HepG2 (cell line): ENCODE results near the gene UBE2QL1. TPM values are rescaled to one million over a fixed set of nuclear protein-coding genes. Genes with fewer than 3 reads are reported as not detected.

Experiments
- ATAC-seq: fragments of 200-7000 bp; cut with Tn5 transposase; 3 replicates; pipeline ENCODE4 v1.9.1; 2020; ENCODE audit warnings: mild to moderate bottlenecking, moderate library complexity
- BruUV-seq: library from RNA; stranded (reverse); fragments of 400-500 nt; replicated peaks from 2 replicates; lab custom pipeline; 2021; lab: Mats Ljungman, UMichigan
- CTCF ChIA-PET: fragments of 300-600 bp; formaldehyde crosslinking; extraction: SDS; loops from one replicate; lab custom pipeline; 2021; ENCODE audit warnings: low total read pairs, inconsistent platforms, low intra/inter-chr PET ratio; lab: Yijun Ruan, JAX
- POLR2A ChIA-PET: fragments of 350-600 bp; sonication (Branson Sonifier 250); formaldehyde crosslinking; loops from one replicate; lab custom pipeline; 2020; ENCODE audit warnings: antibody characterized with exemption, inconsistent platforms; lab: Yijun Ruan, JAX
- DNase-seq: peaks from one replicate; pipeline ENCODE4 v3.0.0-alpha.2; 2015; ENCODE audit warnings: low spot score
- FAIRE-seq: peaks from 3 replicates; lab custom pipeline; 2011; peaks lifted over from hg19 to GRCh38; lab: Jason Lieb, UNC
- H2AFZ ChIP-seq: one replicate; pipeline ENCODE4 v1.6.1; 2011; ENCODE audit warnings: low read length, inconsistent platforms
- H3K27ac ChIP-seq: fragments of 300-600 bp; 3 replicates; pipeline ENCODE4 v1.8.0; 2011; ENCODE audit warnings: mixed run types, mild to moderate bottlenecking, mixed read lengths, low read length, inconsistent platforms; ENCODE audit not compliant: insufficient read depth; ENCODE audit errors: extremely low read length
- H3K27me3 ChIP-seq, 2 experiments: fragments of 200-600 bp in 1 of 2; 2 replicates in 1 of 2; 3 replicates in 1 of 2; pipeline versions ENCODE4 v1.6.0 to v1.8.0; 2011; ENCODE audit warnings: low read length in 2 of 2, mild to moderate bottlenecking in 2 of 2, moderate library complexity in 2 of 2, inconsistent platforms in 1 of 2; ENCODE audit not compliant: insufficient read depth in 2 of 2, control insufficient read depth in 1 of 2
- H3K36me3 ChIP-seq, 2 experiments: fragments of 200-600 bp in 1 of 2; replicated peaks in 1 of 2; 2 replicates in 1 of 2; 3 replicates in 1 of 2; pipeline versions ENCODE4 v1.5.1 to v1.8.0; 2011; ENCODE audit warnings: low read length in 2 of 2, inconsistent platforms in 1 of 2; ENCODE audit not compliant: insufficient read depth in 2 of 2, control insufficient read depth in 1 of 2
- H3K4me1 ChIP-seq: 2 replicates; pipeline ENCODE4 v1.5.1; 2012; ENCODE audit warnings: low read length, inconsistent platforms; ENCODE audit not compliant: insufficient read depth
- H3K4me2 ChIP-seq: 2 replicates; pipeline ENCODE4 v1.6.0; 2011; ENCODE audit warnings: low read depth, low read length, inconsistent platforms
- H3K4me3 ChIP-seq, 3 experiments: fragments of 200-600 bp in 1 of 3; sonication (generic), shearing (Covaris generic) in 1 of 3; replicated peaks in 1 of 3; 2 replicates each; pipeline ENCODE4 v1.5.1; 2011 to 2016; ENCODE audit warnings: low read length in 3 of 3, inconsistent platforms in 2 of 3, low read depth in 2 of 3, mild to moderate bottlenecking in 2 of 3, control low read depth in 1 of 3, mixed read lengths in 1 of 3; ENCODE audit not compliant: insufficient read depth in 1 of 3
- H3K79me2 ChIP-seq: one replicate; pipeline ENCODE4 v1.6.1; 2011; ENCODE audit warnings: low read length, inconsistent platforms; ENCODE audit not compliant: insufficient read depth
- H3K9ac ChIP-seq: 2 replicates; pipeline ENCODE4 v1.6.0; 2011; ENCODE audit warnings: mild to moderate bottlenecking, low read depth, low read length, inconsistent platforms; ENCODE audit not compliant: insufficient read depth
- H3K9me3 ChIP-seq: 2 replicates; pipeline ENCODE4 v1.5.1; 2012; ENCODE audit warnings: mild to moderate bottlenecking, low read length
- H4K20me1 ChIP-seq: 2 replicates; pipeline ENCODE4 v1.6.0; 2011; ENCODE audit warnings: inconsistent platforms, mild to moderate bottlenecking, low read length, moderate library complexity; ENCODE audit not compliant: insufficient read depth
- DPF2 ChIP-seq: sonication (generic); formaldehyde crosslinking; IDR thresholded peaks from 2 replicates; pipeline ENCODE4 v1.4.0; 2020; ENCODE audit warnings: mild to moderate bottlenecking, low read depth, missing genetic modification reagents, borderline replicate concordance
- DR1 ChIP-seq: sonication (generic); formaldehyde crosslinking; IDR thresholded peaks from 2 replicates; pipeline ENCODE4 v1.8.0; 2021; ENCODE audit warnings: mild to moderate bottlenecking, missing genetic modification reagents, inconsistent platforms
- MYC ChIP-seq: sonication (generic); formaldehyde crosslinking; IDR thresholded peaks from 2 replicates; pipeline ENCODE4 v1.9.0; 2021; ENCODE audit warnings: missing genetic modification reagents, borderline replicate concordance
- RFX5 ChIP-seq: IDR thresholded peaks from 2 replicates; pipeline ENCODE4 v1.6.1; 2011; ENCODE audit warnings: low read depth, low read length, improper control_type of control experiment
- ZNF788 ChIP-seq: sonication (generic); formaldehyde crosslinking; IDR thresholded peaks from 2 replicates; pipeline ENCODE4 v1.5.0; 2020; ENCODE audit warnings: mild to moderate bottlenecking, missing genetic modification reagents, borderline replicate concordance
- ZNF816 ChIP-seq: sonication (generic); formaldehyde crosslinking; IDR thresholded peaks from 2 replicates; pipeline ENCODE4 v1.8.0; 2022; ENCODE audit warnings: missing genetic modification reagents, mild to moderate bottlenecking, borderline replicate concordance
- ZSCAN25 ChIP-seq: sonication (generic); formaldehyde crosslinking; IDR thresholded peaks from 2 replicates; pipeline ENCODE4 v1.8.0; 2022; ENCODE audit warnings: mild to moderate bottlenecking, missing genetic modification reagents
- WGBS: methylation state at CpG from one replicate; pipeline ENCODE4 v1.1.6; 2017; ENCODE audit warnings: low lambda C conversion rate; 5-methylcytosine and 5-hydroxymethylcytosine counted together
- in situ Hi-C: cut with HindIII; loops from 2 replicates; pipeline ENCODE4 v1.10.0; 2017; ENCODE audit warnings: low pct_unique_long_range_greater_than_20kb; ENCODE audit not compliant: extremely low pct_ligation_motif_present
- intact Hi-C: fragments of 100-400 bp; cut with micrococcal nuclease; formaldehyde crosslinking; loops from one replicate; pipeline ENCODE4 v1.10.0; 2022; ENCODE audit not compliant: unreplicated experiment
- polyA plus RNA-seq, 8 experiments: library from polyadenylated mRNA; depleted of rRNA in 3 of 8; stranded (reverse) in 7 of 8; unstranded in 1 of 8; fragments of >200 nt; fragmentation: Illumina TruSeq in 4 of 8; extraction: Trizol in 4 of 8; gene quantifications; 2 replicates each; pipeline versions ENCODE4 v1.2.1 to v1.2.3, GENCODE V29; 2011 to 2016; ENCODE audit warnings: low read depth in 4 of 8, missing spikeins in 1 of 8, mixed read lengths in 1 of 8; ENCODE audit not compliant: insufficient read depth in 1 of 8
- total RNA-seq, 5 experiments: library from RNA; depleted of rRNA; stranded (reverse); fragments of >200 nt; fragmentation: Illumina TruSeq; extraction: Trizol; gene quantifications; 2 replicates each; pipeline ENCODE4 v1.2.3, GENCODE V29; 2016; ENCODE audit warnings: low read depth in 1 of 5
- TF ChIP-seq, protein P1 (sequence below): sonication (generic); formaldehyde crosslinking; IDR thresholded peaks from 2 replicates; pipeline ENCODE4 v1.5.0; 2020; ENCODE audit warnings: missing genetic modification reagents
- TF ChIP-seq, protein P2 (sequence below): sonication (generic); formaldehyde crosslinking; IDR thresholded peaks from 2 replicates; pipeline ENCODE4 v1.4.0; 2020; ENCODE audit warnings: missing genetic modification reagents, borderline replicate concordance
- TF ChIP-seq, protein P3 (sequence below): sonication (generic); formaldehyde crosslinking; IDR thresholded peaks from 2 replicates; pipeline ENCODE4 v1.4.0; 2020; ENCODE audit warnings: missing genetic modification reagents, borderline replicate concordance

Gene UBE2QL1
- total and polyA plus RNA-seq, 2 of the 13 experiments (the other 11 are each of a cell fraction or from before 2014, with no cell fraction given): not detected

DNA sequence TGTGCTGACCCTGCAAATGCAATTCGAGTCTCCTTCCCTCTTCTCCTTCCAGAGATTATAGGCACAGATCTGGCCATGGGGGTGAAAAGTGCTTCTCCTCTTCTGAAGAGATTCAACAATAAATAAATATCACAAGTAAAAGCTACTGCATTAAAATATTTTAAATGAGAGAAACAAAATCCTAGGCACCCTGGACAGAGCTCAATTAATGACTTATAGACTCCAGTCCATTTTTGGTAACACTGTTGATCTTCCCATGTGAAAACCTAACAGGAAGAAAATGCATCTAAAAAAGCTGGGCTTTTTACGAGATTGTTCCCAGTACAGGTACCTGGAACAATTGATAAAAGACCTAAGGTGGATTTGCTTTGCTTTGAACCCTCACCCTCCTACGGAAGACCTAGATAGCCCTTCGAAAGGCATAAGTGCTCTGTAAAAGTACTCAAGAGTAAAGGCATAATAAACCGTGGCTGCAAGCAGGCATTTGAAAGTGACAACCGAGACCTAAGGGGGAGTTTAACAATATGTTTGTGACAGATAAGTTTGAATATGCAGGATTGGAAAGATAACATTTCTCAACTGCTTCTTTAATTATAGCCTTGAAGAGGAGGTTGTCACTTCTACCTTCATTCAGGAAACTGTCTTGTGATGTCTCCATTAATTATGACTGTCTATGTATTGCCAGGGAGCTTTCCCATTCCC, 41.0 kb upstream of the UBE2QL1 start:
- H3K4me3 ChIP-seq: no peak overlapping the region
- no peaks in the 10 kb centered on the region for H4K20me1 ChIP-seq
- DNase-seq (no peak), ATAC-seq (no peak), FAIRE-seq (no peak)
- no peak overlapping the region for H3K9ac ChIP-seq
- H2AFZ ChIP-seq: no peak overlapping the region
- TF ChIP-seq, protein P1, sequence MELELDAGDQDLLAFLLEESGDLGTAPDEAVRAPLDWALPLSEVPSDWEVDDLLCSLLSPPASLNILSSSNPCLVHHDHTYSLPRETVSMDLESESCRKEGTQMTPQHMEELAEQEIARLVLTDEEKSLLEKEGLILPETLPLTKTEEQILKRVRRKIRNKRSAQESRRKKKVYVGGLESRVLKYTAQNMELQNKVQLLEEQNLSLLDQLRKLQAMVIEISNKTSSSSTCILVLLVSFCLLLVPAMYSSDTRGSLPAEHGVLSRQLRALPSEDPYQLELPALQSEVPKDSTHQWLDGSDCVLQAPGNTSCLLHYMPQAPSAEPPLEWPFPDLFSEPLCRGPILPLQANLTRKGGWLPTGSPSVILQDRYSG (CRISPR knock-in tag): no peak
- TF ChIP-seq ZNF816 (CRISPR knock-in tag): no peak
- no peak for TF ChIP-seq ZNF788 (CRISPR knock-in tag)
- TF ChIP-seq RFX5: no peak
- TF ChIP-seq DPF2: no peak
- TF ChIP-seq ZSCAN25 (CRISPR knock-in tag): no peak
- TF ChIP-seq DR1 (CRISPR knock-in tag): no peak
- no peak for TF ChIP-seq MYC (CRISPR knock-in tag)
- no peak overlapping the region for H3K4me2 ChIP-seq
- peaks cover 2 to 9% of the 10 kb centered on the region in 2 experiments; a peak in 4 of 5 replicates for H3K27me3 ChIP-seq
- in situ Hi-C loops (no loop called here), intact Hi-C loops (no loop called here)
- no TSS peak for BruUV-seq
- H3K9me3 ChIP-seq: no peaks in the 10 kb centered on the region
- ChIA-PET POLR2A (no interaction called here), CTCF (no interaction called here)
- H3K4me1 ChIP-seq: no peaks in the 10 kb centered on the region
- H3K79me2 ChIP-seq: no peaks in the 10 kb centered on the region
- WGBS: 22% methylated on average over 6 of the region's 6 CpGs
- H3K27ac ChIP-seq: no peak overlapping the region
- H3K36me3 ChIP-seq: no peaks in the 10 kb centered on the region

GRCh38 chr5:6408260-6408596, 40.4 kb upstream of the UBE2QL1 start:
- no peak overlapping the region for H3K27ac ChIP-seq
- no peak for FAIRE-seq
- intact Hi-C loops: no loop called here
- CTCF ChIA-PET: no interaction called here
- no peaks in the 10 kb centered on the region for H4K20me1 ChIP-seq
- no peaks in the 10 kb centered on the region for H3K9me3 ChIP-seq
- 2% methylated on average over 5 of the region's 5 CpGs for WGBS
- TF ChIP-seq, protein P2, sequence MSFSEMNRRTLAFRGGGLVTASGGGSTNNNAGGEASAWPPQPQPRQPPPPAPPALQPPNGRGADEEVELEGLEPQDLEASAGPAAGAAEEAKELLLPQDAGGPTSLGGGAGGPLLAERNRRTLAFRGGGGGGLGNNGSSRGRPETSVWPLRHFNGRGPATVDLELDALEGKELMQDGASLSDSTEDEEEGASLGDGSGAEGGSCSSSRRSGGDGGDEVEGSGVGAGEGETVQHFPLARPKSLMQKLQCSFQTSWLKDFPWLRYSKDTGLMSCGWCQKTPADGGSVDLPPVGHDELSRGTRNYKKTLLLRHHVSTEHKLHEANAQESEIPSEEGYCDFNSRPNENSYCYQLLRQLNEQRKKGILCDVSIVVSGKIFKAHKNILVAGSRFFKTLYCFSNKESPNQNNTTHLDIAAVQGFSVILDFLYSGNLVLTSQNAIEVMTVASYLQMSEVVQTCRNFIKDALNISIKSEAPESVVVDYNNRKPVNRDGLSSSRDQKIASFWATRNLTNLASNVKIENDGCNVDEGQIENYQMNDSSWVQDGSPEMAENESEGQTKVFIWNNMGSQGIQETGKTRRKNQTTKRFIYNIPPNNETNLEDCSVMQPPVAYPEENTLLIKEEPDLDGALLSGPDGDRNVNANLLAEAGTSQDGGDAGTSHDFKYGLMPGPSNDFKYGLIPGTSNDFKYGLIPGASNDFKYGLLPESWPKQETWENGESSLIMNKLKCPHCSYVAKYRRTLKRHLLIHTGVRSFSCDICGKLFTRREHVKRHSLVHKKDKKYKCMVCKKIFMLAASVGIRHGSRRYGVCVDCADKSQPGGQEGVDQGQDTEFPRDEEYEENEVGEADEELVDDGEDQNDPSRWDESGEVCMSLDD: no peak
- TF ChIP-seq, protein P3, sequence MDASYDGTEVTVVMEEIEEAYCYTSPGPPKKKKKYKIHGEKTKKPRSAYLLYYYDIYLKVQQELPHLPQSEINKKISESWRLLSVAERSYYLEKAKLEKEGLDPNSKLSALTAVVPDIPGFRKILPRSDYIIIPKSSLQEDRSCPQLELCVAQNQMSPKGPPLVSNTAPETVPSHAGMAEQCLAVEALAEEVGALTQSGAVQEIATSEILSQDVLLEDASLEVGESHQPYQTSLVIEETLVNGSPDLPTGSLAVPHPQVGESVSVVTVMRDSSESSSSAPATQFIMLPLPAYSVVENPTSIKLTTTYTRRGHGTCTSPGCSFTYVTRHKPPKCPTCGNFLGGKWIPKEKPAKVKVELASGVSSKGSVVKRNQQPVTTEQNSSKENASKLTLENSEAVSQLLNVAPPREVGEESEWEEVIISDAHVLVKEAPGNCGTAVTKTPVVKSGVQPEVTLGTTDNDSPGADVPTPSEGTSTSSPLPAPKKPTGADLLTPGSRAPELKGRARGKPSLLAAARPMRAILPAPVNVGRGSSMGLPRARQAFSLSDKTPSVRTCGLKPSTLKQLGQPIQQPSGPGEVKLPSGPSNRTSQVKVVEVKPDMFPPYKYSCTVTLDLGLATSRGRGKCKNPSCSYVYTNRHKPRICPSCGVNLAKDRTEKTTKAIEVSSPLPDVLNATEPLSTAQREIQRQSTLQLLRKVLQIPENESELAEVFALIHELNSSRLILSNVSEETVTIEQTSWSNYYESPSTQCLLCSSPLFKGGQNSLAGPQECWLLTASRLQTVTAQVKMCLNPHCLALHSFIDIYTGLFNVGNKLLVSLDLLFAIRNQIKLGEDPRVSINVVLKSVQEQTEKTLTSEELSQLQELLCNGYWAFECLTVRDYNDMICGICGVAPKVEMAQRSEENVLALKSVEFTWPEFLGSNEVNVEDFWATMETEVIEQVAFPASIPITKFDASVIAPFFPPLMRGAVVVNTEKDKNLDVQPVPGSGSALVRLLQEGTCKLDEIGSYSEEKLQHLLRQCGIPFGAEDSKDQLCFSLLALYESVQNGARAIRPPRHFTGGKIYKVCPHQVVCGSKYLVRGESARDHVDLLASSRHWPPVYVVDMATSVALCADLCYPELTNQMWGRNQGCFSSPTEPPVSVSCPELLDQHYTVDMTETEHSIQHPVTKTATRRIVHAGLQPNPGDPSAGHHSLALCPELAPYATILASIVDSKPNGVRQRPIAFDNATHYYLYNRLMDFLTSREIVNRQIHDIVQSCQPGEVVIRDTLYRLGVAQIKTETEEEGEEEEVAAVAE (CRISPR knock-in tag): no peak
- TF ChIP-seq, all 625 proteins: peak for 0
- BruUV-seq: no TSS peak
- Histone ChIP-seq H2AFZ (no peak overlapping the region), H3K9ac (no peak overlapping the region), H3K36me3 (no peaks in the 10 kb centered on the region), H3K4me2 (no peak overlapping the region), H3K4me3 (no peak overlapping the region), H3K27me3 (peaks cover 2 to 9% of the 10 kb centered on the region in 2 experiments; a peak in 4 of 5 replicates), H3K79me2 (no peaks in the 10 kb centered on the region), H3K4me1 (no peaks in the 10 kb centered on the region)
- ATAC-seq (no peak), DNase-seq (no peak)
- POLR2A ChIA-PET: no interaction called here
- in situ Hi-C loops: no loop called here
